ENCODE results near the gene RAP1GAP2.
"Not testable (repeated sequence)": the region's sequence is repeated elsewhere in the genome, so short reads cannot be mapped to it uniquely, and the experiment has no call there.

Gene RAP1GAP2

GRCh38 chr17:3039736-3040135 is 243.5 kb downstream of the RAP1GAP2 start:
- DNase-seq (ENCODE audit: low read depth, low spot score), result no peak

GRCh38 chr17:3040882-3041281 is 244.6 kb downstream of the RAP1GAP2 start:
- no peak for DNase-seq (ENCODE audit: low read depth, low spot score)

GRCh38 chr17:3043737-3044365 is 247.6 kb downstream of the RAP1GAP2 start:
- no peak for DNase-seq (ENCODE audit: low read depth, low spot score)

GRCh38 chr17:3046753-3047152 is 250.5 kb downstream of the RAP1GAP2 start:
- no peak for DNase-seq (ENCODE audit: low read depth, low spot score)

- DNase-seq (ENCODE audit: low read depth, low spot score), result peak; percentile 98
These were observed 252.7 kb downstream of the RAP1GAP2 start for GRCh38 chr17:3048727-3049471.

GRCh38 chr17:3049705-3050295 is 253.6 kb downstream of the RAP1GAP2 start:
- DNase-seq (ENCODE audit: low read depth, low spot score), result peak; percentile 14

- DNase-seq (ENCODE audit: low read depth, low spot score), result not testable (repeated sequence)
These were observed 258.6 kb downstream of the RAP1GAP2 start for GRCh38 chr17:3054868-3055267.

- not testable (repeated sequence) for DNase-seq (ENCODE audit: low read depth, low spot score)
These were observed 266.7 kb downstream of the RAP1GAP2 start for GRCh38 chr17:3062824-3063377.

- DNase-seq (ENCODE audit: low read depth, low spot score), result not testable (repeated sequence)
These were observed 267.3 kb downstream of the RAP1GAP2 start, which contains the start of gene OR1D5 for GRCh38 chr17:3063507-3063906. Gene OR1D5 (minus strand): TSS chr17:3063607. CDS start chr17:3063607, 0 bp downstream.

GRCh38 chr17:3065192-3065591 is 269.0 kb downstream of the RAP1GAP2 start:
- not testable (repeated sequence) for DNase-seq (ENCODE audit: low read depth, low spot score)

- DNase-seq (ENCODE audit: low read depth, low spot score), result not testable (repeated sequence)
These were observed 277.6 kb downstream of the RAP1GAP2 start for GRCh38 chr17:3073850-3074249.
